A549 (cell line): Measurements from ENCODE around the gene ANGEL1. TPM values are rescaled to one million over a fixed set of nuclear protein-coding genes. Genes with fewer than 3 reads are reported as not detected.

ENCODE experiments used
- ATAC-seq, 2 experiments: fragments of 200-7000 bp in 1 of 2; fragments of >200 bp in 1 of 2; cut with Nextera tagmentation in 1 of 2; cut with Tn5 transposase in 1 of 2; 3 replicates each; pipeline versions ENCODE4 v1.8.0 to v1.9.1; 2018 to 2020; ENCODE audit warnings: mild to moderate bottlenecking in 1 of 2, moderate library complexity in 1 of 2
- CTCF ChIA-PET: fragments of 300-600 bp; sonication (Branson Sonifier 250); formaldehyde crosslinking; extraction: SDS; loops from one replicate; lab custom pipeline; 2021; ENCODE audit warnings: antibody characterized with exemption, inconsistent platforms; lab: Yijun Ruan, JAX
- POLR2A ChIA-PET: fragments of 350-600 bp; formaldehyde crosslinking; extraction: SDS; loops from one replicate; lab custom pipeline; 2021; ENCODE audit warnings: antibody characterized with exemption, inconsistent platforms; lab: Yijun Ruan, JAX
- DNase-seq, 2 experiments: peaks; one replicate each; pipeline versions ENCODE4 v3.0.0 to v3.0.0-alpha.2; 2011 to 2016; ENCODE audit warnings: low read depth in 1 of 2, low spot score in 1 of 2
- FAIRE-seq: peaks from 2 replicates; lab custom pipeline; 2011; peaks lifted over from hg19 to GRCh38; lab: Jason Lieb, UNC
- H3K27ac ChIP-seq, 2 experiments: fragments of >200 bp; sonication (Bioruptor Twin); formaldehyde crosslinking; 3 replicates each; pipeline ENCODE4 v1.5.1; 2016 to 2017
- H3K4me1 ChIP-seq: fragments of >200 bp; sonication (Bioruptor Twin); formaldehyde crosslinking; 3 replicates; pipeline ENCODE4 v1.6.1; 2016
- H3K4me2 ChIP-seq: fragments of >200 bp; sonication (Bioruptor Twin); formaldehyde crosslinking; 3 replicates; pipeline ENCODE4 v1.6.1; 2016
- H3K4me3 ChIP-seq: fragments of >200 bp; sonication (Bioruptor Twin); formaldehyde crosslinking; 3 replicates; pipeline ENCODE4 v1.5.1; 2016
- H3K9me3 ChIP-seq: fragments of >200 bp; sonication (Bioruptor Twin); formaldehyde crosslinking; 3 replicates; pipeline ENCODE4 v1.6.1; 2016
- CBX2 ChIP-seq: fragments of 200-600 bp; sonication (generic); IDR thresholded peaks from 2 replicates; pipeline ENCODE4 v1.6.1; 2016; ENCODE audit warnings: low read depth, mild to moderate bottlenecking, borderline replicate concordance
- CHD2 ChIP-seq: fragments of 150-350 bp; IDR thresholded peaks from 2 replicates; pipeline ENCODE4 v1.6.1; 2014; ENCODE audit warnings: low read length; ENCODE audit not compliant: partially characterized antibody
- E2F6 ChIP-seq: IDR thresholded peaks from 2 replicates; pipeline ENCODE4 v1.6.1; 2012; ENCODE audit warnings: low read depth, borderline replicate concordance
- EHF ChIP-seq: fragments of 250-450 bp; sonication (Bioruptor Pico); IDR thresholded peaks from 2 replicates; pipeline ENCODE4 v1.5.0; 2020; ENCODE audit warnings: mild to moderate bottlenecking
- EHMT2 ChIP-seq: fragments of 200-600 bp; sonication (generic); IDR thresholded peaks from 2 replicates; pipeline ENCODE4 v1.6.1; 2016; ENCODE audit warnings: antibody characterized with exemption, low read depth, mild to moderate bottlenecking, moderate library complexity
- ELK1 ChIP-seq: fragments of 150-350 bp; IDR thresholded peaks from 2 replicates; pipeline ENCODE4 v1.6.1; 2014; ENCODE audit warnings: low read depth, mild to moderate bottlenecking, low read length
- HDAC2 ChIP-seq: fragments of 200-600 bp; sonication (generic); IDR thresholded peaks from 2 replicates; pipeline ENCODE4 v1.6.1; 2016
- HOXA7 ChIP-seq: fragments of 250-450 bp; sonication (Bioruptor Pico); IDR thresholded peaks from 2 replicates; pipeline ENCODE4 v1.5.0; 2020; ENCODE audit warnings: mild to moderate bottlenecking, moderate library complexity
- HOXB13 ChIP-seq: fragments of 250-450 bp; sonication (Bioruptor Pico); IDR thresholded peaks from 2 replicates; pipeline ENCODE4 v1.5.0; 2020; ENCODE audit warnings: low read depth, mild to moderate bottlenecking, moderate library complexity
- HOXB5 ChIP-seq: fragments of 250-450 bp; sonication (Bioruptor Pico); IDR thresholded peaks from 2 replicates; pipeline ENCODE4 v1.5.0; 2020; ENCODE audit warnings: mild to moderate bottlenecking, moderate library complexity
- JUN ChIP-seq, 2 experiments: fragments of >200 bp; sonication (Bioruptor Twin); formaldehyde crosslinking; IDR thresholded peaks; 2 replicates in 1 of 2; 3 replicates in 1 of 2; pipeline ENCODE4 v1.6.1; 2016 to 2017
- JUNB ChIP-seq: fragments of >200 bp; sonication (Bioruptor Twin); formaldehyde crosslinking; IDR thresholded peaks from 2 replicates; pipeline ENCODE4 v1.6.1; 2016
- KDM1A ChIP-seq: fragments of 200-600 bp; sonication (generic); IDR thresholded peaks from 2 replicates; pipeline ENCODE4 v1.6.1; 2016; ENCODE audit warnings: low read depth, mild to moderate bottlenecking
- KDM5A ChIP-seq: fragments of 200-600 bp; sonication (generic); IDR thresholded peaks from 2 replicates; pipeline ENCODE4 v1.6.1; 2016; ENCODE audit warnings: antibody characterized with exemption, mild to moderate bottlenecking
- MAFK ChIP-seq: fragments of 450-650 bp; IDR thresholded peaks from 2 replicates; pipeline ENCODE4 v1.6.1; 2014; ENCODE audit not compliant: partially characterized antibody
- PBX3 ChIP-seq: IDR thresholded peaks from 2 replicates; pipeline ENCODE4 v1.6.1; 2012
- POLR2AphosphoS2 ChIP-seq: conservative IDR thresholded peaks from 2 replicates; pipeline ENCODE4 v1.6.1; 2012; ENCODE audit warnings: low read length, improper control_type of control experiment, inconsistent platforms
- RARB ChIP-seq: fragments of 250-450 bp; sonication (Bioruptor Pico); IDR thresholded peaks from 2 replicates; pipeline ENCODE4 v1.8.0; 2021; ENCODE audit warnings: mild to moderate bottlenecking, moderate library complexity
- REST ChIP-seq: fragments of 200-600 bp; sonication (generic); IDR thresholded peaks from 2 replicates; pipeline ENCODE4 v1.6.1; 2016; ENCODE audit warnings: antibody characterized with exemption, mild to moderate bottlenecking, moderate library complexity
- RNF2 ChIP-seq: fragments of 200-600 bp; sonication (generic); IDR thresholded peaks from 2 replicates; pipeline ENCODE4 v1.6.1; 2016; ENCODE audit warnings: low read depth, mild to moderate bottlenecking, antibody characterized with exemption, moderate library complexity, borderline replicate concordance
- TFCP2L1 ChIP-seq: fragments of 250-450 bp; sonication (Bioruptor Pico); IDR thresholded peaks from 2 replicates; pipeline ENCODE4 v1.5.0; 2021; ENCODE audit warnings: mild to moderate bottlenecking
- USF2 ChIP-seq: fragments of 450-650 bp; IDR thresholded peaks from 2 replicates; pipeline ENCODE4 v1.6.1; 2014; ENCODE audit warnings: antibody characterized with exemption
- whole genome bisulfite sequencing: methylation state at CpG from one replicate; pipeline ENCODE4 v1.1.6; 2017; ENCODE audit errors: missing lambda C conversion rate; 5-methylcytosine and 5-hydroxymethylcytosine counted together
- polyA plus RNA-seq, 4 experiments: library from polyadenylated mRNA; depleted of rRNA in 3 of 4; stranded (reverse); fragments of >200 nt; fragmentation: RNase III in 1 of 4; extraction: RNeasy Plus Mini Kit Qiagen cat#74134 plus additional on column Dnase treatment in 1 of 4; gene quantifications; 2 replicates in 3 of 4; 3 replicates in 1 of 4; pipeline ENCODE4 v1.2.3, GENCODE V29; 2011 to 2017

ANGEL1 gene
- polyA plus RNA-seq, 2 of the 4 experiments (the other 2 are of a cell fraction), result 9.7 to 17.6 TPM

GRCh38 chr14:76773956-76774820, 38.5 kb downstream of the ANGEL1 start:
- peak overlapping the region; percentile 54 for H3K4me2 ChIP-seq
- 85% methylated on average over 15 of the region's 18 CpGs for WGBS

GRCh38 chr14:76773188-76773885, 39.3 kb downstream of the ANGEL1 start:
- CTCF ChIA-PET, result interaction anchor here (0.5 to 2.4 kb wide), 3 partner anchors 11 to 734 kb away, joined by 3 to 13 read pairs (median 3); no protein-coding TSS in a partner anchor
- Histone ChIP-seq H3K4me1 (peaks cover 15% of the 10 kb centered on the region), H3K27ac (peak overlapping the region; percentile 20 to 65; a peak in 4 of 6 replicates), H3K4me3 (no peak overlapping the region), H3K9me3 (no peaks in the 10 kb centered on the region), H3K4me2 (peak overlapping the region; percentile 54)
- ATAC-seq (peak; percentile 59 to 70; a peak in 4 of 6 replicates), FAIRE-seq (no peak), DNase-seq (peak; percentile 53 to 54)
- POLR2A ChIA-PET, result no interaction called here
- TF ChIP-seq ELK1 (no peak), KDM5A (no peak), HOXB13 (CRISPR knock-in tag) (no peak), E2F6 (no peak), JUNB (no peak), POLR2AphosphoS2 (no peak), REST (no peak), CHD2 (no peak), USF2 (no peak), EHF (CRISPR knock-in tag) (no peak), RARB (CRISPR knock-in tag) (no peak), PBX3 (no peak), EHMT2 (no peak), RNF2 (no peak), JUN (IDR thresholded peaks at IDR 0.05) (no peak), TFCP2L1 (CRISPR knock-in tag) (no peak), HOXA7 (CRISPR knock-in tag) (no peak)
- 37% methylated on average over 8 of the region's 8 CpGs for WGBS

More at GRCh38 chr14:76773956-76774820, 38.5 kb downstream of the ANGEL1 start:
- FAIRE-seq (no peak), ATAC-seq (no peak; a peak in 1 of 6 replicates), DNase-seq (no peak)
- Histone ChIP-seq H3K27ac (peak overlapping the region in 1 of 2 experiments; percentile 65; a peak in 2 of 6 replicates), H3K4me3 (no peak overlapping the region), H3K4me1 (peaks cover 15% of the 10 kb centered on the region), H3K9me3 (no peaks in the 10 kb centered on the region)
- CTCF ChIA-PET, result interaction anchor here (0.5 to 3.3 kb wide), 4 partner anchors 10 to 46 kb away, joined by 3 to 20 read pairs (median 8); no protein-coding TSS in a partner anchor
- POLR2A ChIA-PET, result no interaction called here
- TF ChIP-seq KDM5A, result no peak
- TF ChIP-seq HOXB5 (CRISPR knock-in tag), result no peak
- no peak for TF ChIP-seq MAFK
- no peak for TF ChIP-seq KDM1A
- no peak for TF ChIP-seq USF2
- TF ChIP-seq JUN (IDR thresholded peaks at IDR 0.05), result no peak
- no peak for TF ChIP-seq HDAC2
- TF ChIP-seq CBX2, result no peak
